Peyer's patch (tissue), 4 donors: ENCODE measurements around the gene TARDBP.

Experiments used
- CTCF ChIP-seq, 6 experiments: fragments of 450-650 bp in 4 of 6; fragments of 200-600 bp in 2 of 6; sonication (generic) in 1 of 6; IDR thresholded peaks; one replicate each; pipeline ENCODE4 v1.5.1; 2017 to 2019; ENCODE audit warnings: antibody characterized with exemption in 6 of 6, mild to moderate bottlenecking in 3 of 6, moderate library complexity in 1 of 6
- POLR2A ChIP-seq, 2 donors: fragments of 450-650 bp; IDR thresholded peaks; one replicate each; pipeline ENCODE4 v1.5.1; 2017; ENCODE audit warnings: antibody characterized with exemption in 2 of 2, mild to moderate bottlenecking in 2 of 2, moderate library complexity in 2 of 2

DNA sequence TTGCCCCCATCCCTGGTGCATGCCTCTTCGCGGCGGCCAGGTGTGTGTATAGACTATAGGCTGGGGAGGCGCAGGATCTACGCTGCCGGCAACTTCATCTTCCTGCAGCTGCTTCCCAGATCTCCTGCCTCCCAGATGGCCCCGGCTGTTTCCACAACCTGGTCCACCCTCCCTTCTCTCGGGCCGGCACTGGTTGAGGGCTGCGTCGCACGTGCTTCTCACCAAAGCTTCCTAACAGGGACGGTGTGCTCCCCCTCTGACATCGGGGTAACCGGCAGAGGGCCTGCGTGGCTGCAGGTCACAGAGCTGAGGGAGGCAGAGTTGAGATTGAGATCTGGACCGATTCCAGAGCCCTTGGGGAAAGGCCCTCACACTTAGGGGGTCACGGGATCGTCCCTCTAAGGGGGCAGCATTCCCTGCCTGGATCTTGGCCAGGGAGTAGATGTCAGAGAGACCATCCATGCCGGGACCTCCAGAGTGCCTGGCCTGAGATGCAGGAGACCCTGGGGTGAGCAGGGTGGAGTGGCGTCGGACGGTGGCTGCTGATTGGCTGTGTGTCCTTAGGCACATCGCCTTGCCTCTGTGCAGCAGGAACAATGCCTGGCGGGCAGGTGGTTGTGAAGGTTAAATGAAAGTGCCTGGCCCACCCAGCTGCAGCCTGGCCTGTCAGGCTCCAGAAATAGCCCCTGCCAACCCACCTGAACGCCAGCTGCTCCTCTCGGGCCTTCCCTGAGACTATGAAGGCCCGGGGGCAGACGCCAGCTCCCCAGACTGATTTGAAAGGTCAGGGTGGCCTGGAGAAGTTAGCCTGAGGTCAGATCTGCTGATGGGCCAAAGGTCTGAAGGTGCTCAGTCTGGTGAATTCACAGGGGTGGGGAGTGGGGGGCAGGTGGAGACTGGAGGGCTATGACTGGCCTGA is 40.6 kb downstream of the TARDBP start:
- TF ChIP-seq CTCF (IDR thresholded peaks at IDR 0.05), result no peak
- no peak for TF ChIP-seq POLR2A (IDR thresholded peaks at IDR 0.05)
